ENCODE results near the gene PTTG2.

Gene PTTG2

DNA sequence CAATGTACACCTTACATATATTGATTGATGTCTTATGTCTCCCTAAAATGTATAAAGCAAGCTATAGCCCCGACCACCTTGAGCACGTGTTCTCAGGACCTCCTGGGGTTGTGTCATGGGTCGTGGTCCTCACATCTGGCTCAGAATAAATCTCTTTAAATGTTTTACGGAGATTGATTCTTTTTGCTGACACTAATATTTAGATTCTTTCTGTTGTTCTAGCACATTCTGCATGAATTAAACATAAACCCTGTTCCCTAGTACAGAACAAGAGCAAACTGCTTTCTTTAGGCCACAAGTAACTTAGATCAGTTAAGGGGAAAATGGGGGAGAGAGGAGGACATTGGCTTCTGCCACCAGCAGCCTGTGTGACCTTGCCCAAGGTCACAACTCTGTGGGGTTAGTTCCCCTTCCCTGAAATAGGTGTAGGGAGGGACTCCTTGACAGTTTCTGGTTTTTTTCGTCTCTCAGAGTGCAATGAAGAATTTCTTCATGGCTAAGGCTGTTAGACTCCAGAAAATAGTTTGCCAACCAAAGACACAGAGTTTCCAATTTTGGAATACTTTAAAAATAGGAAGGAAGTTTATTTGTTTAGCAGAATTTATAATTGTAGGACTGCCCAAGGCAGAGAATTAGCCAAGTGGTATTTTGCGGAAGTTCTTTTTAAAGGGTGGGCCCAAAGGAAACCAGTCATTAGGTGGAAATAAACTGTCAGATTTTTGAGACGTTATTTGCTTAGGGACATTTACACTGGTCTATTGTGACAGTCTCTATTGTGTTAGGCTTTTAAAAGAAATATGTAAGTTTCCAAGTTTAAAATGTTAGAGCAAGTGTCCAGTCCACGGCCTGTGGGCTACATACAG, 29.4 kb downstream of the PTTG2 start:
- Histone ChIP-seq H3K36me3 (ENCODE audit: control insufficient read depth in 1 of 2, insufficient read depth in 2 of 2, low read length in 2 of 2) (no peaks in the 10 kb centered on the region), H3K27ac (ENCODE audit: low read length) (peak overlapping the region; percentile 76), H3K4me3 (ENCODE audit: low read depth in 1 of 2, low read length in 2 of 2) (no peak overlapping the region), H3K4me1 (ENCODE audit: control insufficient read depth in 1 of 2, insufficient read depth in 2 of 2, low read length in 2 of 2) (peaks cover 8 to 48% of the 10 kb centered on the region in 2 donors), H3K9me3 (ENCODE audit: control insufficient read depth in 1 of 2, low read length in 2 of 2) (no peaks in the 10 kb centered on the region), H3K27me3 (ENCODE audit: low read depth, low read length) (no peaks in the 10 kb centered on the region)

DNA sequence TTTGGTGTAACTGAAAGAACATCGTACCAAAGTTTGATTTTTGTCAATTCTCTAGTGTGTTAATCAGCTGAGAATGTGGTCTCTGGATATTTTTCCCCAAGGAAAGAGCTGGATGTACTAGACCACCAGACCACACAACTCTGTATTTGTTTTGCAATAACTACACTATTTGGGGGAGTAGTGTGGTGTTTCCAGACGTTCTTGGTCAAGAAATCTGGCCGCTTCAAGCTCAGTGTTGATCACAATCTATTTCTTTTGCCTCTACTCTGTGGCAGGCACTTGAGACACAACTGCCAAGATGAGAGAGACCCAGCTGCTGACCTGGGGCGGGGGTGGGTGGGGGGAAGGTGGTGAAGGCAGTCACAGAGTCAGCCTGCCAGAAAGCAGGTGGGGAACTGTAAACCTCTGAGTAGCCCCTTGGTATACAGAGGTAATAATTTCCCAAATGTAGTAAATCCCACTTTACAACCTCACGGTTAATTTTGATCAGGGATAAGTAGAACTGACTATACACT, 30.6 kb downstream of the PTTG2 start:
- Histone ChIP-seq H3K4me3 (ENCODE audit: low read depth in 1 of 2, low read length in 2 of 2) (no peak overlapping the region), H3K4me1 (ENCODE audit: control insufficient read depth in 1 of 2, insufficient read depth in 2 of 2, low read length in 2 of 2) (peaks cover 8 to 58% of the 10 kb centered on the region in 2 donors), H3K27me3 (ENCODE audit: low read depth, low read length) (no peaks in the 10 kb centered on the region), H3K9me3 (ENCODE audit: control insufficient read depth in 1 of 2, low read length in 2 of 2) (no peaks in the 10 kb centered on the region), H3K36me3 (ENCODE audit: control insufficient read depth in 1 of 2, insufficient read depth in 2 of 2, low read length in 2 of 2) (no peaks in the 10 kb centered on the region), H3K27ac (ENCODE audit: low read length) (peak overlapping the region; percentile 76)

DNA sequence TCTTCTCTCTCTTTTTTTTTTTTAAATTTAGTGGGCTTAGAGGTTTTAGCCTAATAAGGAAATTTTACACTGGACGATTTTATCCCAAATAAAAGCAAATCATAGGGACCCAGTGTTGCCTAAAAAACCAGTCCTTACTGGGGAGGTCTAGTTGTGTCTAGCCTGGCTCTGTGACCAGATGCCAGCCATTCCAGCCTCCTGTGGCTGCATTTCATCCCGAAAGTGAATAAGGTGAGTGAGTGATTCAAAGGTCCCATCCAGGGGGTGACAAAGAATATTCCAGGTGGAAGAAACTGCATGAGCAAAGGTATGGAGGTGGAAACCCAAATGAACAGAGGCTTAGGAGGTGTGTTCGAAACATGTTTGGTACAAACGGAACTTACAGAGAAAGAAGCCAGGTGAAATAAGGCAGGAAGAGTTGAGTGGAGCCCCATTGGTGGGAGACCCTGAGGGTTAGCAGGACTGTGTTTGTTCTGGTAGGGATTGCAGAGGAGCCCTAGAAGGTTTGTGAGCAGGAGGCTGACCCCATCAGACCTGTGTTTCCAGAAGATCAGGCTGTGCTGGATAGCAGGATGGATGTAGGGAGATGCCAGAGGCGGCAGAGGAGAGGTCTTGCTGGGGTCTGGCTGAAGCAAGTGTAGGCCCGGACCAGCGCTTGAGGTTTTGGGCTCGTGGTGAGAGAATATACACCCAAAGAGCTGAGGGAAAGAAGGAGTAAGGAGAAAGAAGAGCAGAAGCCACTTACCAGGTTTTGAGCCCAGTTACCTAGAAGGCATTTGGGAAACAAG, 31.6 kb downstream of the PTTG2 start:
- no peaks in the 10 kb centered on the region for H3K27me3 ChIP-seq (ENCODE audit: low read depth, low read length)
- H3K9me3 ChIP-seq (ENCODE audit: control insufficient read depth in 1 of 2, low read length in 2 of 2) = no peaks in the 10 kb centered on the region
- H3K4me1 ChIP-seq (ENCODE audit: control insufficient read depth in 1 of 2, insufficient read depth in 2 of 2, low read length in 2 of 2) = peaks cover 8 to 63% of the 10 kb centered on the region in 2 donors
- H3K36me3 ChIP-seq (ENCODE audit: control insufficient read depth in 1 of 2, insufficient read depth in 2 of 2, low read length in 2 of 2) = no peaks in the 10 kb centered on the region
- H3K4me3 ChIP-seq (ENCODE audit: low read depth in 1 of 2, low read length in 2 of 2) = no peak overlapping the region
- peak overlapping the region; percentile 33 for H3K27ac ChIP-seq (ENCODE audit: low read length)

DNA sequence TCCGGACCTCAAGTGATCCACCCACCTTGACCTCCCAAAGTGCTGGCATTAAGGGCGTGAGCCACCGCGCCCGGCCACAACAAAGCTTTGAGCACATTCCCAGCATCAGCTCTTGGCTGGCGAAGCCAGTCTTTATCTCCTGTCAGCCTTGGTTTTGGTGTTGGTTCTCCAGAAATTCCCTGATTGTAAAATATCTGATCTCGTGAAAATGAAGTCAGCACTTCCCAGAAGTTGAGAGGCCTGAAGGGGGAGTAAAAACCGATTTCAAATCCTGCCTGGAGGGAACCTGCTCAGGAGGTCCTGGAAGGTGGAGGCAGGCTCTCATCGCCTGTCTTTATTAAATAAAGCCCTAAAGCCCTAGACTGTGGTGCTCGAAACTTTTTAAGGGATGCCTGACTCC, 33.6 kb downstream of the PTTG2 start:
- Histone ChIP-seq H3K27me3 (ENCODE audit: low read depth, low read length) (no peaks in the 10 kb centered on the region), H3K9me3 (ENCODE audit: control insufficient read depth in 1 of 2, low read length in 2 of 2) (no peaks in the 10 kb centered on the region), H3K4me3 (ENCODE audit: low read depth in 1 of 2, low read length in 2 of 2) (no peak overlapping the region), H3K36me3 (ENCODE audit: control insufficient read depth in 1 of 2, insufficient read depth in 2 of 2, low read length in 2 of 2) (no peaks in the 10 kb centered on the region), H3K27ac (ENCODE audit: low read length) (no peak overlapping the region), H3K4me1 (ENCODE audit: control insufficient read depth in 1 of 2, insufficient read depth in 2 of 2, low read length in 2 of 2) (peaks cover 8 to 63% of the 10 kb centered on the region in 2 donors)

DNA sequence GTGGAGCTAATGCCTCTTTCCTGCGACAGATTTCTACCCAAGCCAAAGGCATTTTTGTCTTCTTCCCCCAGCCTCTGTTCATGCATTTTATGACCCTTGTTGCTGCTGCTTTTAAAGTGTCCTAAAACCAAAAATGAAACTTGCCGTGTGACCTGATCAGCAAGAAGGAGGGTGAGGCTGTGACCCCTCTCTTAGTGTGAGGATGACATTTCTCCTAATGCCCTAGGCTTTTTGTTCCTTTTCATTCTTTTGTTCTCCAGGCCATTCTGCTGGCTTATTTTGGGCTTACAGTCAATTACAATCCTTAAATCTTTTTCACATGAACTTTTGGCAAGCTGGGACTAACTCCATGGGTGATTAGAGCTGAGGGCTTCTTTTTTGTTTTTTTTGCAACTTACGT, 34.4 kb downstream of the PTTG2 start:
- H3K27ac ChIP-seq (ENCODE audit: low read length) = no peak overlapping the region
- H3K36me3 ChIP-seq (ENCODE audit: control insufficient read depth in 1 of 2, insufficient read depth in 2 of 2, low read length in 2 of 2) = no peaks in the 10 kb centered on the region
- no peaks in the 10 kb centered on the region for H3K9me3 ChIP-seq (ENCODE audit: control insufficient read depth in 1 of 2, low read length in 2 of 2)
- H3K27me3 ChIP-seq (ENCODE audit: low read depth, low read length) = no peaks in the 10 kb centered on the region
- H3K4me3 ChIP-seq (ENCODE audit: low read depth in 1 of 2, low read length in 2 of 2) = no peak overlapping the region
- H3K4me1 ChIP-seq (ENCODE audit: control insufficient read depth in 1 of 2, insufficient read depth in 2 of 2, low read length in 2 of 2) = peaks cover 4 to 55% of the 10 kb centered on the region in 2 donors

DNA sequence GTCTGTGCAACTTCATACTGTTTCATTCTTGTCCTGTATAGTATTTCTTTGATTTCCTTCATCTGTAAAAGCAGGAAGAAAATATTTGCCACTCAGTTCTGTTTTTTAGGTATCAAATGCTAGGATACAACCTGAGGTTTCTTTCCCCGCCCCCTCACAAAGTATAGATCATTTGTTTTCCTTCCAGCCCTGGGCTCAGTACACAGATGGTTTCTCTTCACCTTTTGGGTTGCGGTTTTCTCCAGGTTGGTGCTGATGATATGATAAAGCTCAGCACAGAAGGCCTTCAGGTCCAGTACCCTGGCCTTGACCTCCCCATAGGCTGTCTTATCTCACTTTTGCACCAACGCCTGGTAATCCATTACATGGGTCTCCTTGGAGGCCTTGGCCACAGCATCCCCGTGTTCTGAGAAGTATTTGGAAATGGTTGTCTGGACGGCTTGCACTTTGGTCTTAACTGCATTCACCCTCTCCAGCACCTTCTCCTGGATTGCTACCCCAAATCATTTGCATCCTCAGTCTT, 35.2 kb downstream of the PTTG2 start:
- Histone ChIP-seq H3K27me3 (ENCODE audit: low read depth, low read length) (no peaks in the 10 kb centered on the region), H3K4me3 (ENCODE audit: low read depth in 1 of 2, low read length in 2 of 2) (no peak overlapping the region), H3K9me3 (ENCODE audit: control insufficient read depth in 1 of 2, low read length in 2 of 2) (no peaks in the 10 kb centered on the region), H3K27ac (ENCODE audit: low read length) (no peak overlapping the region), H3K4me1 (ENCODE audit: control insufficient read depth in 1 of 2, insufficient read depth in 2 of 2, low read length in 2 of 2) (peaks cover 0 to 49% of the 10 kb centered on the region in 2 donors), H3K36me3 (ENCODE audit: control insufficient read depth in 1 of 2, insufficient read depth in 2 of 2, low read length in 2 of 2) (no peaks in the 10 kb centered on the region)

DNA sequence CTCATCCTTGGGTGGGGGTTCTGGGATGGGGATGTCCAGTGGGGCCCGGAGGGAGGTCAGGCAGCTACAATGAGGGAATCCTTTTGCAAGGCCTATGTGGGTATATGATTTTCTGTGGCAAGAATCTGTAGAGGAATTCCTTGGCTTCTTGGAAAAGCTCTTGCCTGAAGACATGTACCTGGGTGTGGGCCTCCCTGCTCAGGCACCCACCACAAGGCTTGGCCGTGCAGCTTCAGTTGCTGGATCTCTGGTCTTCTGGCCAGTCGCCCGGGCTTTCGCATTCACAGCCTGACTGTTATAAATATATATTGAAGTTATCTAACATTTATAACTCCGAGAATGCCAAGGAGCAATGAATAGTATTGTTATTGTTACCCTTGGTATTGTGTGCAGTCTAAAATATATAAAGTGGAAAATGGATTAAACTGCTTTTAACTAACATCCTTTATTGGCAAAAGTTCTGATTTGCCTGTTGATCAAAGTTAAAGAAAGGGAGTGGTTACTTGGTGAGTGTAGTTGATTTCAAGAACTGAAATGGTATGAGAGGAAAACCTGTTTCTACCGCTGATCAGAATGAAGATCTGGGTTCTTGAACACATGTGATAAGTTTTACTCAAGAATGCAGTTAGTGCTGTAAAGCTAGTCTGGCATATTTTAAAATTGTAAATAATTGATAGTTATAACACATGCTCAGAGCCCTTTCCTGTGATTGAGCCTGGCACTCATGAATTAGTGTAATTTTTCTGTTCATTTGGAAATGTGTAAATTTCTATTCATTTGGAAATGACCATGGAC, 36.0 kb downstream of the PTTG2 start:
- Histone ChIP-seq H3K4me3 (ENCODE audit: low read depth in 1 of 2, low read length in 2 of 2) (no peak overlapping the region), H3K36me3 (ENCODE audit: control insufficient read depth in 1 of 2, insufficient read depth in 2 of 2, low read length in 2 of 2) (no peaks in the 10 kb centered on the region), H3K4me1 (ENCODE audit: control insufficient read depth in 1 of 2, insufficient read depth in 2 of 2, low read length in 2 of 2) (peaks cover 0 to 42% of the 10 kb centered on the region in 2 donors), H3K9me3 (ENCODE audit: control insufficient read depth in 1 of 2, low read length in 2 of 2) (no peaks in the 10 kb centered on the region), H3K27me3 (ENCODE audit: low read depth, low read length) (no peaks in the 10 kb centered on the region), H3K27ac (ENCODE audit: low read length) (no peak overlapping the region)

DNA sequence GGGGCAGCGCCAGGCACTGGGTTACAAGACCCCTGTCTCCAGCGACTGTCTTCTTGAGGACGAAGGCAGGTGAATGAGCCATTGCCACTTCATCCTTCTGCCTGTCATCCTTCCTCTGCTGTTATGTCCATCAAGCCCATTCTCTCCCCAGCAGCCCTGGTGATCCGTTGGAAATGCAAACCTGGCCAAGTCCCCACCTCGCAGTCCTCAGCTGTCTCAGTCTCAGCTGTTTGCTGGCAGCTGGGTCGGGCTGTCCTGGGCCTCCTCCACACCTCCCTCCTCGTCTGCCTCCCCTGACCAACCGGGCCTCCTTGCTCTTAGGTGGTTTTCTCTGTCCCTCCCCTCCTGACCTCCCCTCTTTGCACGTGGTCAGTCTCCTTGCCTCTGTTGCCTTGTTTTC, 38.0 kb downstream of the PTTG2 start:
- H3K4me3 ChIP-seq (ENCODE audit: low read depth in 1 of 2, low read length in 2 of 2) = no peak overlapping the region
- no peaks in the 10 kb centered on the region for H3K27me3 ChIP-seq (ENCODE audit: low read depth, low read length)
- no peak overlapping the region for H3K27ac ChIP-seq (ENCODE audit: low read length)
- H3K9me3 ChIP-seq (ENCODE audit: control insufficient read depth in 1 of 2, low read length in 2 of 2) = no peaks in the 10 kb centered on the region
- H3K4me1 ChIP-seq (ENCODE audit: control insufficient read depth in 1 of 2, insufficient read depth in 2 of 2, low read length in 2 of 2) = peaks cover 3 to 49% of the 10 kb centered on the region in 2 donors
- no peaks in the 10 kb centered on the region for H3K36me3 ChIP-seq (ENCODE audit: control insufficient read depth in 1 of 2, insufficient read depth in 2 of 2, low read length in 2 of 2)

DNA sequence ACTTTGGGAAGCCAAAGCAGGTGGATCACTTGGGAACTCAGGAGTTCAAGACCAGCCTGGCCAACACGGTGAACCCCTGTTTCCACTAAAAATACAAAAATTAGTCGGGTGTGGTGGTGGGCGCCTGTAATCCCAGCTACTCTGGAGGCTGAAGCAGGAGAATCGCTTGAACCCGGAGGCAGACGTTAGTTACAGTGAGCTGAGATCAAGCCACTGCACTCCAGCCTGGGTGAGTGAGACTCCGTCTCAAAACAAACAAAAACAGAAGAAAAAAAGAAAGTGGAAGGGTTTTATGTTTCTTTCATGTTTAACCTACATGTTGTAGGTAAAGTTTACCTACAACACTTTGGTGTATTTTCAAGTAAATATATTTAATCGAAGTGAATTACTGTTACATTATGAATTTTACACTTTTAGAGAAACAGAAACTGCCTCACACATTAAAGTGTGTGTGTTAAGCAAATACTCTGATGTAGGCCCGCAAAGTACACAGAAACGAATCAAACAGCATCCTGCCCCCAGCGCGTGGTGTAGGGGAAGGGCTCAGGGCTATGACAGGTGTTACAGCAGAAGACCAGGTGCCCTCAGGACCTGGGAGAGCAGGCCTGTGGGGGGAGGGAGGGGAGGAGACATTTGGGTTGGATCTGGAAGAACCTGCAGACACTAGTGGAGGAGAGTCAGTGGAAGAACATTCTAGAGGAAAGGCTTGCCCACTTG, 39.0 kb downstream of the PTTG2 start:
- no peak overlapping the region for H3K27ac ChIP-seq (ENCODE audit: low read length)

DNA sequence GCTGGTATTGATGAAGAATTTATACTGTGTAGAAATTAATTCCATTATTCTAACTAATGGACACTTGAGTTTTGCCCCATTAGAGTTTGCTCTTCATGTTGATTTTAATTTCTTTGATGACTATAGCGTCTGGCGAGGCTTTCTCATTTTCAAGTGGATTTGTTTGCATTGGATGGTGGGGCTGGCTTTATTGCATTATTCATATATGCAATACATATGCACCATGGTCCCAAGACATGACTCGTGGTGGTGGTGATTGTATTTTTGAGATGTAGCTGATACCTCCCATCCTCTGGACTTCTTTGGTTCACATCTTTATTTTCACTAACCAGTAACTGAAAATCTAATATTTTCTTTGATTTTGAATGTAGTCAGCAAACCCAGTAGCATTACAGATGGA, 39.8 kb downstream of the PTTG2 start:
- H3K27ac ChIP-seq (ENCODE audit: low read length) = no peak overlapping the region
- H3K9me3 ChIP-seq (ENCODE audit: control insufficient read depth in 1 of 2, low read length in 2 of 2) = no peaks in the 10 kb centered on the region
- H3K36me3 ChIP-seq (ENCODE audit: control insufficient read depth in 1 of 2, insufficient read depth in 2 of 2, low read length in 2 of 2) = no peaks in the 10 kb centered on the region
- H3K27me3 ChIP-seq (ENCODE audit: low read depth, low read length) = no peaks in the 10 kb centered on the region
- peaks cover 5 to 47% of the 10 kb centered on the region in 2 donors for H3K4me1 ChIP-seq (ENCODE audit: control insufficient read depth in 1 of 2, insufficient read depth in 2 of 2, low read length in 2 of 2)
- no peak overlapping the region for H3K4me3 ChIP-seq (ENCODE audit: low read depth in 1 of 2, low read length in 2 of 2)

More for the DNA sequence above, 39.0 kb downstream of the PTTG2 start:
- no peaks in the 10 kb centered on the region for H3K27me3 ChIP-seq (ENCODE audit: low read depth, low read length)
- H3K36me3 ChIP-seq (ENCODE audit: control insufficient read depth in 1 of 2, insufficient read depth in 2 of 2, low read length in 2 of 2) = no peaks in the 10 kb centered on the region
- no peak overlapping the region for H3K4me3 ChIP-seq (ENCODE audit: low read depth in 1 of 2, low read length in 2 of 2)
- H3K4me1 ChIP-seq (ENCODE audit: control insufficient read depth in 1 of 2, insufficient read depth in 2 of 2, low read length in 2 of 2) = peaks cover 3 to 50% of the 10 kb centered on the region in 2 donors
- H3K9me3 ChIP-seq (ENCODE audit: control insufficient read depth in 1 of 2, low read length in 2 of 2) = no peaks in the 10 kb centered on the region

All from muscle layer of duodenum (tissue), 2 donors.